Stimulated activated CD4-positive, alpha-beta T cell treated with anti-CD3 and anti-CD28 coated beads, Interleukin-12 subunit alpha, Interleukin-12 subunit beta, amount 100 ng/mL, for 24 hours (primary cell): ENCODE results near the gene SLC6A19.
A peak's percentile ranks its signal among the peaks of the same experiment; 100 is the strongest.
"Not testable (repeated sequence)": the region's sequence is repeated elsewhere in the genome, so short reads cannot be mapped to it uniquely, and the experiment has no call there.

Source experiments
- DNase-seq, 2 experiments: peaks; one replicate each; pipeline ENCODE4 v3.0.0-alpha.2; 2020; ENCODE audit warnings: low read depth in 2 of 2

Gene SLC6A19

GRCh38 chr5:1265461-1266455, 64.4 kb downstream of the SLC6A19 start:
- no peak for DNase-seq

GRCh38 chr5:1266791-1267190, 65.4 kb downstream of the SLC6A19 start:
- DNase-seq, result no peak

GRCh38 chr5:1267464-1267863, 66.1 kb downstream of the SLC6A19 start:
- not testable (repeated sequence) for DNase-seq

- no peak for DNase-seq
These were observed 66.7 kb downstream of the SLC6A19 start for GRCh38 chr5:1268056-1268455.

- peak in 1 of 2 experiments; percentile 19 for DNase-seq
These were observed 67.3 kb downstream of the SLC6A19 start for GRCh38 chr5:1268666-1269065.

- no peak for DNase-seq
These were observed 69.0 kb downstream of the SLC6A19 start for GRCh38 chr5:1270426-1270825.

- no peak for DNase-seq
These were observed 69.8 kb downstream of the SLC6A19 start for GRCh38 chr5:1270933-1271914.

GRCh38 chr5:1272201-1272600, 70.8 kb downstream of the SLC6A19 start:
- no peak for DNase-seq

GRCh38 chr5:1273745-1274144, 72.3 kb downstream of the SLC6A19 start:
- DNase-seq, result no peak

- no peak for DNase-seq
These were observed 73.1 kb downstream of the SLC6A19 start for GRCh38 chr5:1274471-1274870.
